Suppressor macrophage treated with lipopolysaccharide for 1 hour (primary cell): ENCODE results near the gene AKR1D1.
"Not testable (repeated sequence)": the region's sequence is repeated elsewhere in the genome, so short reads cannot be mapped to it uniquely, and the experiment has no call there.

Source experiments
- DNase-seq, 3 donors: peaks; one replicate each; pipeline ENCODE4 v3.0.0-alpha.2; 2020 to 2022

Gene AKR1D1

GRCh38 chr7:138076196-138076595, at the start of gene AKR1D1:
TSS of gene AKR1D1 (plus strand) at chr7:138076459. CDS start at chr7:138076519, 60 bp downstream.
- no peak for DNase-seq

GRCh38 chr7:138027100-138027499, 49.2 kb upstream of the AKR1D1 start:
- peak in 1 of 3 donors; percentile 5 for DNase-seq

GRCh38 chr7:138029126-138029525, 47.1 kb upstream of the AKR1D1 start:
- DNase-seq: no peak

- peak in 2 of 3 donors; percentile 7 to 20 for DNase-seq
Measured at GRCh38 chr7:138029941-138030340, 46.3 kb upstream of the AKR1D1 start.

GRCh38 chr7:138030679-138031351, 45.4 kb upstream of the AKR1D1 start:
- peak; percentile 77 to 85 (median 85) for DNase-seq

GRCh38 chr7:138032186-138032585, 44.1 kb upstream of the AKR1D1 start:
- DNase-seq: peak in 1 of 3 donors; percentile 25

- DNase-seq: peak in 1 of 3 donors; percentile 10
Measured at GRCh38 chr7:138032770-138033169, 43.5 kb upstream of the AKR1D1 start.

GRCh38 chr7:138033241-138033640, 43.0 kb upstream of the AKR1D1 start:
- peak in 1 of 3 donors; percentile 5 for DNase-seq

GRCh38 chr7:138036135-138036534, 40.1 kb upstream of the AKR1D1 start:
- no peak for DNase-seq

GRCh38 chr7:138040063-138040462, 36.2 kb upstream of the AKR1D1 start:
- DNase-seq: not testable (repeated sequence)

- DNase-seq: no peak
Measured at GRCh38 chr7:138044897-138045296, 31.4 kb upstream of the AKR1D1 start.

GRCh38 chr7:138047907-138048306, 28.4 kb upstream of the AKR1D1 start:
- DNase-seq: no peak

- no peak for DNase-seq
Measured at GRCh38 chr7:138049505-138050116, 26.6 kb upstream of the AKR1D1 start.

GRCh38 chr7:138051712-138052247, 24.5 kb upstream of the AKR1D1 start:
- not testable (repeated sequence) for DNase-seq

- no peak for DNase-seq
Measured at GRCh38 chr7:138052696-138053095, 23.6 kb upstream of the AKR1D1 start.

- not testable (repeated sequence) for DNase-seq
Measured at GRCh38 chr7:138055698-138056097, 20.6 kb upstream of the AKR1D1 start.

GRCh38 chr7:138063400-138063799, 12.9 kb upstream of the AKR1D1 start:
- DNase-seq: peak in 1 of 3 donors; percentile 13

GRCh38 chr7:138064856-138065357, 11.4 kb upstream of the AKR1D1 start:
- DNase-seq: peak; percentile 16 to 42 (median 38)

- no peak for DNase-seq
Measured at GRCh38 chr7:138065827-138066226, 10.4 kb upstream of the AKR1D1 start.

GRCh38 chr7:138066954-138067394, 9.3 kb upstream of the AKR1D1 start:
- no peak for DNase-seq

GRCh38 chr7:138067774-138068173, 8.5 kb upstream of the AKR1D1 start:
- DNase-seq: no peak

GRCh38 chr7:138070908-138071307, 5.4 kb upstream of the AKR1D1 start:
- DNase-seq: no peak

GRCh38 chr7:138072726-138073125, 3.5 kb upstream of the AKR1D1 start:
- DNase-seq: no peak

GRCh38 chr7:138074121-138074520, 2.1 kb upstream of the AKR1D1 start:
- no peak for DNase-seq
